GM23248 (cell line): ENCODE data around the gene NHLH1. TPM values are rescaled to one million over a fixed set of nuclear protein-coding genes. Genes with fewer than 3 reads are reported as not detected.

ENCODE experiments used
- DNase-seq: peaks from one replicate; pipeline ENCODE4 v3.0.0-alpha.2; 2015
- H2AFZ ChIP-seq: fragments of 200-600 bp; sonication (generic); 2 replicates; pipeline ENCODE4 v1.6.1; 2016; ENCODE audit warnings: antibody characterized with exemption
- H3F3A ChIP-seq: fragments of 200-600 bp; sonication (generic); 2 replicates; pipeline ENCODE4 v1.6.1; 2016; ENCODE audit warnings: mild to moderate bottlenecking, antibody characterized with exemption, mixed run types; ENCODE audit not compliant: insufficient read depth
- H3K27ac ChIP-seq: fragments of 200-600 bp; sonication (generic); 2 replicates; pipeline ENCODE4 v1.5.1; 2016; ENCODE audit warnings: mild to moderate bottlenecking
- H3K27me3 ChIP-seq: fragments of 200-600 bp; sonication (generic); replicated peaks from 2 replicates; pipeline ENCODE4 v1.6.1; 2016; ENCODE audit warnings: mild to moderate bottlenecking; ENCODE audit not compliant: insufficient read depth
- H3K36me3 ChIP-seq: fragments of 200-600 bp; sonication (generic); 2 replicates; pipeline ENCODE4 v1.6.1; 2016; ENCODE audit warnings: low read depth, mild to moderate bottlenecking
- H3K4me1 ChIP-seq: fragments of 200-600 bp; sonication (generic); 2 replicates; pipeline ENCODE4 v1.6.1; 2016; ENCODE audit warnings: mild to moderate bottlenecking; ENCODE audit not compliant: insufficient read depth
- H3K4me2 ChIP-seq: fragments of 200-600 bp; sonication (generic); one replicate; pipeline ENCODE4 v1.6.1; 2016; ENCODE audit warnings: mild to moderate bottlenecking; ENCODE audit not compliant: unreplicated experiment
- H3K4me3 ChIP-seq: fragments of 200-600 bp; sonication (generic); 2 replicates; pipeline ENCODE4 v1.5.1; 2016; ENCODE audit warnings: mild to moderate bottlenecking
- H3K79me2 ChIP-seq: fragments of 200-600 bp; sonication (generic); 2 replicates; pipeline ENCODE4 v1.6.1; 2016; ENCODE audit warnings: mild to moderate bottlenecking; ENCODE audit not compliant: insufficient read depth
- H3K9ac ChIP-seq: fragments of 200-600 bp; sonication (generic); 2 replicates; pipeline ENCODE4 v1.6.1; 2016; ENCODE audit warnings: mild to moderate bottlenecking
- H3K9me2 ChIP-seq: fragments of 200-600 bp; sonication (generic); 2 replicates; pipeline ENCODE4 v1.6.1; 2016; ENCODE audit warnings: mixed run types, mild to moderate bottlenecking, moderate library complexity; ENCODE audit not compliant: insufficient read depth
- H3K9me3 ChIP-seq: fragments of 200-600 bp; sonication (generic); one replicate; pipeline ENCODE4 v1.6.1; 2017; ENCODE audit warnings: low read depth
- H4K20me1 ChIP-seq: fragments of 200-600 bp; sonication (generic); 2 replicates; pipeline ENCODE4 v1.6.0; 2016; ENCODE audit not compliant: insufficient read depth
- EZH2 ChIP-seq: fragments of 200-600 bp; sonication (generic); IDR thresholded peaks from 2 replicates; pipeline ENCODE4 v1.6.1; 2018; ENCODE audit warnings: antibody characterized with exemption, mild to moderate bottlenecking; ENCODE audit not compliant: insufficient read depth, poor library complexity, severe bottlenecking
- EZH2phosphoT487 ChIP-seq: fragments of 200-600 bp; sonication (generic); IDR thresholded peaks from 2 replicates; pipeline ENCODE4 v1.6.1; 2018; ENCODE audit warnings: antibody characterized with exemption, moderate library complexity, mild to moderate bottlenecking, low read depth; ENCODE audit not compliant: insufficient read depth
- WGBS, 2 experiments: methylation state at CpG; one replicate each; pipeline ENCODE4 v1.1.6; 2015 to 2017; ENCODE audit warnings: low lambda C conversion rate in 2 of 2, low coverage in 1 of 2; ENCODE audit errors: missing lambda C conversion rate in 2 of 2; 5-methylcytosine and 5-hydroxymethylcytosine counted together
- in situ Hi-C: fragments of 300-500 bp; cut with MboI; formaldehyde crosslinking; loops from 2 replicates; pipeline ENCODE4 v1.15.0; 2020
- polyA plus RNA-seq: library from polyadenylated mRNA; unstranded; fragments of >200 nt; fragmentation: Nextera tagmentation; extraction: Ambion mirVana; gene quantifications from 2 replicates; pipeline ENCODE4 v1.2.1, GENCODE V29; 2016
- total RNA-seq: library from RNA; depleted of rRNA; stranded (reverse); fragments of >200 nt; shearing (Covaris generic); gene quantifications from 2 replicates; pipeline ENCODE4 v1.2.3, GENCODE V29; 2014

The NHLH1 gene
- total and polyA plus RNA-seq, 2 experiments from 2014 or later, result 0.31 TPM; not detected in 1

GRCh38 chr1:160362168-160362957 is 4.5 kb upstream of the NHLH1 start:
- H3K4me1 ChIP-seq, result peaks cover 6% of the 10 kb centered on the region; the same call in 1 of the 2 replicates
- TF ChIP-seq EZH2phosphoT487, result no peak
- TF ChIP-seq EZH2, result no peak
- H2AFZ ChIP-seq, result no peak overlapping the region
- no peak overlapping the region for H3K4me2 ChIP-seq
- H3K27me3 ChIP-seq, result no peaks in the 10 kb centered on the region
- no peak overlapping the region for H3K27ac ChIP-seq
- peaks cover 4% of the 10 kb centered on the region; the same call in 1 of the 2 replicates for H3F3A ChIP-seq
- H4K20me1 ChIP-seq, result no peaks in the 10 kb centered on the region
- in situ Hi-C loops, result no loop called here
- no peaks in the 10 kb centered on the region for H3K9me2 ChIP-seq
- 77 to 80% methylated on average over 8 to 9 of the region's 9 CpGs for WGBS, 2 experiments
- no peak for DNase-seq
- H3K36me3 ChIP-seq, result no peaks in the 10 kb centered on the region; the same call in 1 of the 2 replicates
- no peaks in the 10 kb centered on the region for H3K79me2 ChIP-seq
- H3K4me3 ChIP-seq, result no peak overlapping the region
- H3K9ac ChIP-seq, result no peak overlapping the region; the same call in 1 of the 2 replicates
- H3K9me3 ChIP-seq, result no peaks in the 10 kb centered on the region

GRCh38 chr1:160363010-160363409 is 3.9 kb upstream of the NHLH1 start:
- H3K9me2 ChIP-seq, result no peaks in the 10 kb centered on the region
- no peaks in the 10 kb centered on the region for H3K9me3 ChIP-seq
- no peak for TF ChIP-seq EZH2phosphoT487
- DNase-seq, result no peak
- no peaks in the 10 kb centered on the region; the same call in 1 of the 2 replicates for H3K36me3 ChIP-seq
- no peaks in the 10 kb centered on the region for H4K20me1 ChIP-seq
- no peak overlapping the region for H3K9ac ChIP-seq
- no peaks in the 10 kb centered on the region for H3K79me2 ChIP-seq
- no peaks in the 10 kb centered on the region for H3K27me3 ChIP-seq
- H3K27ac ChIP-seq, result no peak overlapping the region
- no peaks in the 10 kb centered on the region for H3K4me1 ChIP-seq
- no peak overlapping the region for H2AFZ ChIP-seq
- H3K4me3 ChIP-seq, result no peak overlapping the region
- peaks cover 4% of the 10 kb centered on the region; the same call in 1 of the 2 replicates for H3F3A ChIP-seq
- H3K4me2 ChIP-seq, result no peak overlapping the region
- 40 to 49% methylated on average over 5 of the region's 5 CpGs for WGBS, 2 experiments
- in situ Hi-C loops, result no loop called here

- Histone ChIP-seq H3K36me3 (no peaks in the 10 kb centered on the region; the same call in 1 of the 2 replicates), H3K4me3 (no peak overlapping the region), H3K9me2 (no peaks in the 10 kb centered on the region), H3K27ac (no peak overlapping the region), H4K20me1 (no peaks in the 10 kb centered on the region), H3K9ac (no peak overlapping the region), H3K9me3 (no peaks in the 10 kb centered on the region), H3K4me2 (no peak overlapping the region), H2AFZ (no peak overlapping the region), H3K79me2 (no peaks in the 10 kb centered on the region), H3F3A (peaks cover 4% of the 10 kb centered on the region; the same call in 1 of the 2 replicates), H3K27me3 (no peaks in the 10 kb centered on the region), H3K4me1 (no peaks in the 10 kb centered on the region)
- 52 to 55% methylated on average over 11 to 12 of the region's 12 CpGs for WGBS, 2 experiments
- peak; percentile 34 for DNase-seq
- in situ Hi-C loops, result no loop called here
- TF ChIP-seq EZH2, result no peak
- TF ChIP-seq EZH2phosphoT487, result no peak
Observed at GRCh38 chr1:160363951-160364735, 2.7 kb upstream of the NHLH1 start.

GRCh38 chr1:160365325-160365724 is 1.5 kb upstream of the NHLH1 start:
- no peak overlapping the region for H3K27ac ChIP-seq
- H3K79me2 ChIP-seq, result no peaks in the 10 kb centered on the region
- H3K9me2 ChIP-seq, result no peaks in the 10 kb centered on the region
- H3K4me3 ChIP-seq, result no peak overlapping the region
- TF ChIP-seq EZH2 (no peak), EZH2phosphoT487 (no peak)
- H3F3A ChIP-seq, result peaks cover 4% of the 10 kb centered on the region; the same call in 1 of the 2 replicates
- H3K36me3 ChIP-seq, result no peaks in the 10 kb centered on the region
- DNase-seq, result no peak
- no peaks in the 10 kb centered on the region for H4K20me1 ChIP-seq
- in situ Hi-C loops, result no loop called here
- H3K9ac ChIP-seq, result no peak overlapping the region
- H3K4me2 ChIP-seq, result no peak overlapping the region
- H3K4me1 ChIP-seq, result no peaks in the 10 kb centered on the region
- H3K9me3 ChIP-seq, result no peaks in the 10 kb centered on the region
- H3K27me3 ChIP-seq, result no peaks in the 10 kb centered on the region
- H2AFZ ChIP-seq, result no peak overlapping the region
- 86 to 100% methylated on average over 1 of the region's 1 CpG for WGBS, 2 experiments
